PC-3 (cell line): Measurements from ENCODE around the gene MUC20.

Experiments
- CTCF ChIP-seq: fragments of 300-600 bp; sonication (generic); conservative IDR thresholded peaks from 2 replicates; pipeline ENCODE4 v1.5.1; 2017; ENCODE audit warnings: antibody characterized with exemption, low read depth, mild to moderate bottlenecking, low read length
- EZH2 ChIP-seq: fragments of 300-600 bp; sonication (generic); IDR thresholded peaks from one replicate; pipeline ENCODE4 v1.6.1; 2017; ENCODE audit warnings: antibody characterized with exemption, mild to moderate bottlenecking, low read length; ENCODE audit not compliant: unreplicated experiment

GRCh38 chr3:195735036-195735695, 14.4 kb downstream of the MUC20 start:
- no peak for TF ChIP-seq CTCF
- TF ChIP-seq EZH2: no peak
